OCI-LY7 (cell line): ENCODE measurements around the gene GNG7.

Experiments
- CTCF ChIP-seq: fragments of 200-600 bp; sonication (generic); conservative IDR thresholded peaks from 2 replicates; pipeline ENCODE4 v1.5.1; 2014; ENCODE audit warnings: mild to moderate bottlenecking, antibody characterized with exemption, low read length, moderate library complexity, mixed read lengths
- EZH2phosphoT487 ChIP-seq: fragments of 200-600 bp; sonication (generic); IDR thresholded peaks from 2 replicates; pipeline ENCODE4 v1.6.1; 2018; ENCODE audit warnings: low read depth, borderline replicate concordance, mild to moderate bottlenecking, mixed run types, antibody characterized with exemption, low read length, moderate library complexity, mixed read lengths

DNA sequence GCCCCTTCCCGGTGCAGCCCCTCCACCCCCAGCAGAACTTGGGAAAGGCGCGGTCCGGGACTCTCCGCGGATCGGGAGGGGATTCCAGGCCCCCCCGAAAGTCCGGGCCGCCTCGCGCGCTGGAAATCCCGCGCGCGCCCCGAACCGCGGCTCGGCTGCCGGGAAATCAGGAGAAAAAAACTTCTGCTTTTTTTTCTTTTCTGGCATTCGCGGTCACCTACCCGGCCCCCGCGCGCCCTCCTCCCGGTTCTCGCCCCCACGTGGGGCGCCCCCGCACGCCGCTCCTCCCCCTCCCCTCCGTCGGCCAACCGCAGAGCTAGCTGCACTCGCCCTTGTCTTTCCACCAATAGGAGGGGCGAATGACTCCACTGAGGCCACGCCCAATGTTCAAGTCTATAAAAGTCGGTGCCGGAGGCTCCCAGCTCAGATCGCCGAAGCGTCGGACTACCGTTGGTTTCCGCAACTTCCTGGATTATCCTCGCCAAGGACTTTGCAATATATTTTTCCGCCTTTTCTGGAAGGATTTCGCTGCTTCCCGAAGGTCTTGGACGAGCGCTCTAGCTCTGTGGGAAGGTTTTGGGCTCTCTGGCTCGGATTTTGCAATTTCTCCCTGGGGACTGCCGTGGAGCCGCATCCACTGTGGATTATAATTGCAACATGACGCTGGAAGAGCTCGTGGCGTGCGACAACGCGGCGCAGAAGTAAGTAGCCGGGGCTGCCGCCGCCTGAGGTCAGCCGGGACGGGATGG lies 226.6 kb downstream of the GNG7 start, which contains the start of gene GADD45B:
- TF ChIP-seq CTCF (no peak), EZH2phosphoT487 (no peak)
